H1 (cell line): Measurements from ENCODE around the gene METTL21A. TPM values are rescaled to one million over a fixed set of nuclear protein-coding genes. Genes with fewer than 3 reads are reported as not detected.

ENCODE experiments used
- GTF2F1 ChIP-seq: IDR thresholded peaks from 2 replicates; pipeline ENCODE4 v1.6.1; 2012; ENCODE audit warnings: low read depth, low read length, improper control_type of control experiment, borderline replicate concordance
- polyA plus RNA-seq, 7 experiments: library from polyadenylated mRNA; depleted of rRNA in 3 of 7; stranded (reverse) in 5 of 7; unstranded in 2 of 7; fragments of >200 nt in 5 of 7; fragments of 200-250 nt in 2 of 7; gene quantifications; 1 replicate in 5 of 7; 2 replicates in 1 of 7; 4 replicates in 1 of 7; pipeline versions ENCODE4 v1.2.1 to v1.2.3, GENCODE V29; 2011 to 2013; ENCODE audit warnings: missing spikeins in 2 of 7, mixed read lengths in 2 of 7
- total RNA-seq: library from RNA; stranded (reverse); fragmentation: NEBNext Ultra II Directional; extraction: Animal tissue kit (Norgen Biotek cat#: 25700); gene quantifications from 2 replicates; pipeline ENCODE4 v1.2.1, GENCODE V29; 2021
- TF ChIP-seq, protein P1 (sequence below): fragments of 300-600 bp; sonication (generic); IDR thresholded peaks from 2 replicates; pipeline ENCODE4 v1.7.1; 2012; ENCODE audit warnings: low read length, moderate library complexity, mild to moderate bottlenecking, inconsistent platforms; ENCODE audit not compliant: insufficient replicate concordance
- TF ChIP-seq, protein P2 (sequence below), 3 experiments: IDR thresholded peaks; 1 replicate in 2 of 3; 2 replicates in 1 of 3; pipeline versions ENCODE4 v1.5.1 to v1.6.1; 2011; ENCODE audit warnings: low read length in 3 of 3, mild to moderate bottlenecking in 3 of 3, inconsistent platforms in 2 of 3, low read depth in 1 of 3, moderate library complexity in 1 of 3; ENCODE audit not compliant: insufficient read depth in 1 of 3; ENCODE audit errors: control extremely low read depth in 1 of 3

Gene METTL21A
- total and polyA plus RNA-seq, 2 of the 8 experiments (the other 6 are each of a cell fraction or from before 2014, with no cell fraction given): 36.2 to 55.0 TPM

- TF ChIP-seq, protein P1, sequence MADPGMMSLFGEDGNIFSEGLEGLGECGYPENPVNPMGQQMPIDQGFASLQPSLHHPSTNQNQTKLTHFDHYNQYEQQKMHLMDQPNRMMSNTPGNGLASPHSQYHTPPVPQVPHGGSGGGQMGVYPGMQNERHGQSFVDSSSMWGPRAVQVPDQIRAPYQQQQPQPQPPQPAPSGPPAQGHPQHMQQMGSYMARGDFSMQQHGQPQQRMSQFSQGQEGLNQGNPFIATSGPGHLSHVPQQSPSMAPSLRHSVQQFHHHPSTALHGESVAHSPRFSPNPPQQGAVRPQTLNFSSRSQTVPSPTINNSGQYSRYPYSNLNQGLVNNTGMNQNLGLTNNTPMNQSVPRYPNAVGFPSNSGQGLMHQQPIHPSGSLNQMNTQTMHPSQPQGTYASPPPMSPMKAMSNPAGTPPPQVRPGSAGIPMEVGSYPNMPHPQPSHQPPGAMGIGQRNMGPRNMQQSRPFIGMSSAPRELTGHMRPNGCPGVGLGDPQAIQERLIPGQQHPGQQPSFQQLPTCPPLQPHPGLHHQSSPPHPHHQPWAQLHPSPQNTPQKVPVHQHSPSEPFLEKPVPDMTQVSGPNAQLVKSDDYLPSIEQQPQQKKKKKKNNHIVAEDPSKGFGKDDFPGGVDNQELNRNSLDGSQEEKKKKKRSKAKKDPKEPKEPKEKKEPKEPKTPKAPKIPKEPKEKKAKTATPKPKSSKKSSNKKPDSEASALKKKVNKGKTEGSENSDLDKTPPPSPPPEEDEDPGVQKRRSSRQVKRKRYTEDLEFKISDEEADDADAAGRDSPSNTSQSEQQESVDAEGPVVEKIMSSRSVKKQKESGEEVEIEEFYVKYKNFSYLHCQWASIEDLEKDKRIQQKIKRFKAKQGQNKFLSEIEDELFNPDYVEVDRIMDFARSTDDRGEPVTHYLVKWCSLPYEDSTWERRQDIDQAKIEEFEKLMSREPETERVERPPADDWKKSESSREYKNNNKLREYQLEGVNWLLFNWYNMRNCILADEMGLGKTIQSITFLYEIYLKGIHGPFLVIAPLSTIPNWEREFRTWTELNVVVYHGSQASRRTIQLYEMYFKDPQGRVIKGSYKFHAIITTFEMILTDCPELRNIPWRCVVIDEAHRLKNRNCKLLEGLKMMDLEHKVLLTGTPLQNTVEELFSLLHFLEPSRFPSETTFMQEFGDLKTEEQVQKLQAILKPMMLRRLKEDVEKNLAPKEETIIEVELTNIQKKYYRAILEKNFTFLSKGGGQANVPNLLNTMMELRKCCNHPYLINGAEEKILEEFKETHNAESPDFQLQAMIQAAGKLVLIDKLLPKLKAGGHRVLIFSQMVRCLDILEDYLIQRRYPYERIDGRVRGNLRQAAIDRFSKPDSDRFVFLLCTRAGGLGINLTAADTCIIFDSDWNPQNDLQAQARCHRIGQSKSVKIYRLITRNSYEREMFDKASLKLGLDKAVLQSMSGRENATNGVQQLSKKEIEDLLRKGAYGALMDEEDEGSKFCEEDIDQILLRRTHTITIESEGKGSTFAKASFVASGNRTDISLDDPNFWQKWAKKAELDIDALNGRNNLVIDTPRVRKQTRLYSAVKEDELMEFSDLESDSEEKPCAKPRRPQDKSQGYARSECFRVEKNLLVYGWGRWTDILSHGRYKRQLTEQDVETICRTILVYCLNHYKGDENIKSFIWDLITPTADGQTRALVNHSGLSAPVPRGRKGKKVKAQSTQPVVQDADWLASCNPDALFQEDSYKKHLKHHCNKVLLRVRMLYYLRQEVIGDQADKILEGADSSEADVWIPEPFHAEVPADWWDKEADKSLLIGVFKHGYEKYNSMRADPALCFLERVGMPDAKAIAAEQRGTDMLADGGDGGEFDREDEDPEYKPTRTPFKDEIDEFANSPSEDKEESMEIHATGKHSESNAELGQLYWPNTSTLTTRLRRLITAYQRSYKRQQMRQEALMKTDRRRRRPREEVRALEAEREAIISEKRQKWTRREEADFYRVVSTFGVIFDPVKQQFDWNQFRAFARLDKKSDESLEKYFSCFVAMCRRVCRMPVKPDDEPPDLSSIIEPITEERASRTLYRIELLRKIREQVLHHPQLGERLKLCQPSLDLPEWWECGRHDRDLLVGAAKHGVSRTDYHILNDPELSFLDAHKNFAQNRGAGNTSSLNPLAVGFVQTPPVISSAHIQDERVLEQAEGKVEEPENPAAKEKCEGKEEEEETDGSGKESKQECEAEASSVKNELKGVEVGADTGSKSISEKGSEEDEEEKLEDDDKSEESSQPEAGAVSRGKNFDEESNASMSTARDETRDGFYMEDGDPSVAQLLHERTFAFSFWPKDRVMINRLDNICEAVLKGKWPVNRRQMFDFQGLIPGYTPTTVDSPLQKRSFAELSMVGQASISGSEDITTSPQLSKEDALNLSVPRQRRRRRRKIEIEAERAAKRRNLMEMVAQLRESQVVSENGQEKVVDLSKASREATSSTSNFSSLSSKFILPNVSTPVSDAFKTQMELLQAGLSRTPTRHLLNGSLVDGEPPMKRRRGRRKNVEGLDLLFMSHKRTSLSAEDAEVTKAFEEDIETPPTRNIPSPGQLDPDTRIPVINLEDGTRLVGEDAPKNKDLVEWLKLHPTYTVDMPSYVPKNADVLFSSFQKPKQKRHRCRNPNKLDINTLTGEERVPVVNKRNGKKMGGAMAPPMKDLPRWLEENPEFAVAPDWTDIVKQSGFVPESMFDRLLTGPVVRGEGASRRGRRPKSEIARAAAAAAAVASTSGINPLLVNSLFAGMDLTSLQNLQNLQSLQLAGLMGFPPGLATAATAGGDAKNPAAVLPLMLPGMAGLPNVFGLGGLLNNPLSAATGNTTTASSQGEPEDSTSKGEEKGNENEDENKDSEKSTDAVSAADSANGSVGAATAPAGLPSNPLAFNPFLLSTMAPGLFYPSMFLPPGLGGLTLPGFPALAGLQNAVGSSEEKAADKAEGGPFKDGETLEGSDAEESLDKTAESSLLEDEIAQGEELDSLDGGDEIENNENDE: no peak
- TF ChIP-seq, protein P2, sequence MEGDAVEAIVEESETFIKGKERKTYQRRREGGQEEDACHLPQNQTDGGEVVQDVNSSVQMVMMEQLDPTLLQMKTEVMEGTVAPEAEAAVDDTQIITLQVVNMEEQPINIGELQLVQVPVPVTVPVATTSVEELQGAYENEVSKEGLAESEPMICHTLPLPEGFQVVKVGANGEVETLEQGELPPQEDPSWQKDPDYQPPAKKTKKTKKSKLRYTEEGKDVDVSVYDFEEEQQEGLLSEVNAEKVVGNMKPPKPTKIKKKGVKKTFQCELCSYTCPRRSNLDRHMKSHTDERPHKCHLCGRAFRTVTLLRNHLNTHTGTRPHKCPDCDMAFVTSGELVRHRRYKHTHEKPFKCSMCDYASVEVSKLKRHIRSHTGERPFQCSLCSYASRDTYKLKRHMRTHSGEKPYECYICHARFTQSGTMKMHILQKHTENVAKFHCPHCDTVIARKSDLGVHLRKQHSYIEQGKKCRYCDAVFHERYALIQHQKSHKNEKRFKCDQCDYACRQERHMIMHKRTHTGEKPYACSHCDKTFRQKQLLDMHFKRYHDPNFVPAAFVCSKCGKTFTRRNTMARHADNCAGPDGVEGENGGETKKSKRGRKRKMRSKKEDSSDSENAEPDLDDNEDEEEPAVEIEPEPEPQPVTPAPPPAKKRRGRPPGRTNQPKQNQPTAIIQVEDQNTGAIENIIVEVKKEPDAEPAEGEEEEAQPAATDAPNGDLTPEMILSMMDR (IDR thresholded peaks at IDR 0.05; ENCODE audit: control extremely low read depth in 1 of 3, insufficient read depth in 1 of 3, low read depth in 1 of 3, low read length in 3 of 3): no peak
- no peak for TF ChIP-seq GTF2F1
Measured at GRCh38 chr2:207612714-207613113, 12.5 kb downstream of the METTL21A start (continued).
